Activated T-cell treated with anti-CD3 and anti-CD28 coated beads, Interleukin-2, amount 50 U/mL, for 72 hours (primary cell): ENCODE measurements around the gene RAB11FIP3. TPM values are rescaled to one million over a fixed set of nuclear protein-coding genes. Genes with fewer than 3 reads are reported as not detected.

Experiments
- total RNA-seq, 2 donors: library from RNA; stranded (reverse); gene quantifications; one replicate each; pipeline ENCODE4 v1.2.3, GENCODE V29; 2022

The RAB11FIP3 gene
- total RNA-seq, 2 donors from 2014 or later: 39.7 to 40.5 TPM

Other genes starting within 250 kb of the RAB11FIP3 start
- gene HBA1, start 249.0 kb upstream of the RAB11FIP3 start, total RNA-seq: 1 to 10 TPM in 1 of 2 donors, not detected in 1; 1.1 TPM
- not detected for gene HBQ1, start 245.2 kb upstream of the RAB11FIP3 start, total RNA-seq
- gene LUC7L, start 196.2 kb upstream of the RAB11FIP3 start, total RNA-seq: 10 to 100 TPM; 56.4 to 69.7 TPM
- gene FAM234A, start 190.8 kb upstream of the RAB11FIP3 start, total RNA-seq: 10 to 100 TPM; 20.9 to 26.6 TPM
- gene RGS11, start 149.7 kb upstream of the RAB11FIP3 start, total RNA-seq: under 1 TPM; 0.19 to 0.67 TPM
- under 1 TPM; 0.48 to 0.97 TPM for gene ARHGDIG, start 145.1 kb upstream of the RAB11FIP3 start, total RNA-seq
- gene PDIA2, start 142.5 kb upstream of the RAB11FIP3 start, total RNA-seq: under 1 TPM in 1 of 2 donors, not detected in 1; 0.42 TPM
- gene AXIN1, start 72.9 kb upstream of the RAB11FIP3 start, total RNA-seq: 10 to 100 TPM; 28.8 to 29.4 TPM
- 10 to 100 TPM; 54.5 to 73.2 TPM for gene MRPL28, start 55.1 kb upstream of the RAB11FIP3 start, total RNA-seq
- gene PGAP6, start 43.7 kb upstream of the RAB11FIP3 start, total RNA-seq: 10 to 100 TPM; 29.7 to 39.7 TPM
- 10 to 100 TPM; 24.6 to 27.6 TPM for gene NME4, start 28.4 kb upstream of the RAB11FIP3 start, total RNA-seq
- gene DECR2, start 23.8 kb upstream of the RAB11FIP3 start, total RNA-seq: 10 to 100 TPM in 1 of 2 donors, 1 to 10 TPM in 1; 7.5 to 10.6 TPM
- 10 to 100 TPM; 46.6 to 58.5 TPM for gene CAPN15, start 102.1 kb downstream of the RAB11FIP3 start, total RNA-seq
- under 1 TPM in 1 of 2 donors, not detected in 1; 0.10 TPM for gene PRR35, start 134.7 kb downstream of the RAB11FIP3 start, total RNA-seq
- gene NHLRC4, start 141.4 kb downstream of the RAB11FIP3 start, total RNA-seq: 1 to 10 TPM; 1.4 TPM
- gene PIGQ, start 144.3 kb downstream of the RAB11FIP3 start, total RNA-seq: 10 to 100 TPM; 18.2 to 22.4 TPM
- gene RAB40C, start 164.4 kb downstream of the RAB11FIP3 start, total RNA-seq: 10 to 100 TPM; 15.0 to 15.3 TPM
- gene WFIKKN1, start 205.3 kb downstream of the RAB11FIP3 start, total RNA-seq: under 1 TPM; 0.49 to 0.72 TPM
- gene METTL26, start 210.7 kb downstream of the RAB11FIP3 start, total RNA-seq: 10 to 100 TPM; 55.4 to 57.4 TPM
- gene MCRIP2, start 216.2 kb downstream of the RAB11FIP3 start, total RNA-seq: 10 to 100 TPM; 27.9 to 34.4 TPM
- 10 to 100 TPM; 40.3 to 47.7 TPM for gene WDR90, start 223.7 kb downstream of the RAB11FIP3 start, total RNA-seq
- gene RHOT2, start 242.5 kb downstream of the RAB11FIP3 start, total RNA-seq: 100 to 1,000 TPM; 110 to 115 TPM